Measurements from ENCODE around the gene PHTF2.

- TF ChIP-seq CTCF (IDR thresholded peaks at IDR 0.05), result no peak
- TF ChIP-seq EP300 (IDR thresholded peaks at IDR 0.05), result no peak
These were observed 186.8 kb downstream of the PHTF2 start for GRCh38 chr7:77985232-77985973.

Data from ovary (tissue), 3 donors.